K562 (cell line): ENCODE results near the gene PIM3. TPM values are rescaled to one million over a fixed set of nuclear protein-coding genes. Genes with fewer than 3 reads are reported as not detected.

Experiments
- ARID1B ChIP-seq: fragments of 450-650 bp; IDR thresholded peaks from 2 replicates; pipeline ENCODE4 v1.6.1; 2016; ENCODE audit warnings: antibody characterized with exemption, mild to moderate bottlenecking, inconsistent platforms
- ARNT ChIP-seq, 2 experiments: fragments of 450-650 bp; IDR thresholded peaks; 2 replicates each; pipeline ENCODE4 v1.6.1; 2016; ENCODE audit warnings: mild to moderate bottlenecking in 1 of 2
- EP300 ChIP-seq: IDR thresholded peaks from 2 replicates; pipeline ENCODE4 v1.6.1; 2012; ENCODE audit warnings: low read length, improper control_type of control experiment
- ETV1 ChIP-seq: fragments of 450-650 bp; conservative IDR thresholded peaks from 2 replicates; pipeline ENCODE4 v1.6.1; 2016; ENCODE audit warnings: missing genetic modification characterization, control low read depth, low read depth, missing compliant biosample characterization
- FOXK2 ChIP-seq, 2 experiments: fragments of 450-650 bp; IDR thresholded peaks in 1 of 2; conservative IDR thresholded peaks in 1 of 2; 2 replicates each; pipeline ENCODE4 v1.6.1; 2016; ENCODE audit warnings: low read depth in 2 of 2, mild to moderate bottlenecking in 1 of 2
- HNRNPL ChIP-seq: fragments of 200-400 bp; formaldehyde crosslinking; IDR thresholded peaks from 2 replicates; pipeline ENCODE4 v1.6.1; 2017; ENCODE audit warnings: low read depth, mild to moderate bottlenecking, low read length
- POLR2A ChIP-seq: fragments of 450-650 bp; conservative IDR thresholded peaks from 2 replicates; pipeline ENCODE4 v1.6.1; 2016
- PPARD ChIP-seq: fragments of 250-450 bp; sonication (Bioruptor Pico); IDR thresholded peaks from 2 replicates; pipeline ENCODE4 v1.8.0; 2022; ENCODE audit warnings: inconsistent platforms, mild to moderate bottlenecking, moderate library complexity
- VEZF1 ChIP-seq: fragments of 200-800 bp; sonication (Bioruptor generic); IDR thresholded peaks from 2 replicates; pipeline ENCODE4 v1.6.1; 2017; ENCODE audit warnings: missing genetic modification characterization, missing compliant biosample characterization
- XRCC4 ChIP-seq: IDR thresholded peaks from one replicate; pipeline ENCODE4 v1.6.1; 2011; ENCODE audit not compliant: insufficient read depth, insufficient read length; ENCODE audit errors: extremely low read depth
- ZBTB49 ChIP-seq: sonication (generic); formaldehyde crosslinking; IDR thresholded peaks from 2 replicates; pipeline ENCODE4 v1.8.0; 2022; ENCODE audit warnings: missing genetic modification reagents, mild to moderate bottlenecking, borderline replicate concordance
- ZNF197 ChIP-seq: fragments of 200-800 bp; sonication (Bioruptor generic); IDR thresholded peaks from 2 replicates; pipeline ENCODE4 v1.6.1; 2016; ENCODE audit warnings: low read depth, missing genetic modification characterization, missing compliant biosample characterization
- ZNF764 ChIP-seq: fragments of 250-450 bp; sonication (Bioruptor Pico); IDR thresholded peaks from 2 replicates; pipeline ENCODE4 v1.4.0; 2020; ENCODE audit warnings: low read depth, mild to moderate bottlenecking, moderate library complexity
- polyA plus RNA-seq, 8 experiments: library from polyadenylated mRNA; depleted of rRNA in 4 of 8; stranded (reverse) in 5 of 8; unstranded in 3 of 8; fragments of >200 nt; fragmentation: Nextera tagmentation in 2 of 8; fragmentation: Illumina TruSeq in 1 of 8; extraction: Ambion mirVana in 2 of 8; extraction: Trizol in 1 of 8; gene quantifications; 2 replicates each; pipeline versions ENCODE4 v1.2.1 to v1.2.3, GENCODE V29; 2011 to 2014; ENCODE audit warnings: inconsistent platforms in 1 of 8, missing spikeins in 1 of 8
- total RNA-seq, 7 experiments: library from RNA; depleted of rRNA in 6 of 7; stranded (reverse); fragments of >200 nt in 6 of 7; fragmentation: Illumina TruSeq in 2 of 7; extraction: Trizol in 2 of 7; gene quantifications; 2 replicates each; pipeline versions ENCODE4 v1.2.1 to v1.2.3, GENCODE V29; 2011 to 2021; ENCODE audit warnings: low replicate concordance in 1 of 7
- TF ChIP-seq, protein P1 (sequence below): sonication (generic); formaldehyde crosslinking; IDR thresholded peaks from 2 replicates; pipeline ENCODE4 v1.9.0; 2022; ENCODE audit warnings: mild to moderate bottlenecking, missing genetic modification reagents
- TF ChIP-seq, protein P2 (sequence below): fragments of 450-650 bp; IDR thresholded peaks from 2 replicates; pipeline ENCODE4 v1.6.1; 2016; ENCODE audit warnings: low read depth, mild to moderate bottlenecking, moderate library complexity
- TF ChIP-seq, protein P3 (sequence below): sonication (generic); formaldehyde crosslinking; IDR thresholded peaks from 2 replicates; pipeline ENCODE4 v1.8.0; 2022; ENCODE audit warnings: mild to moderate bottlenecking, missing genetic modification reagents

Gene PIM3
- total and polyA plus RNA-seq, 9 of the 15 experiments (the other 6 are each of a cell fraction or from before 2014, with no cell fraction given), result 0.24 to 40.5 (median 5.3) TPM

GRCh38 chr22:49970528-49971231 lies 10.1 kb downstream of the PIM3 start (continued):
- peak; percentile 88 for TF ChIP-seq VEZF1 (CRISPR knock-in tag)
- TF ChIP-seq EP300, result peak; percentile 79
- TF ChIP-seq POLR2A, result peak; percentile 74
- peak; percentile 82 for TF ChIP-seq ARID1B
- 0 out of 4 replicates have a peak, but pooled peaks of 1 of the 2 experiments have one; percentile 34 for TF ChIP-seq ARNT (IDR thresholded peaks at IDR 0.05)
- TF ChIP-seq PPARD, result no peak
- TF ChIP-seq ETV1 (tag), result peak; percentile 48; the same call in 1 of the 2 replicates
- TF ChIP-seq, protein P1, sequence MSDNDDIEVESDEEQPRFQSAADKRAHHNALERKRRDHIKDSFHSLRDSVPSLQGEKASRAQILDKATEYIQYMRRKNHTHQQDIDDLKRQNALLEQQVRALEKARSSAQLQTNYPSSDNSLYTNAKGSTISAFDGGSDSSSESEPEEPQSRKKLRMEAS (CRISPR knock-in tag), result peak; percentile 95
- no peak for TF ChIP-seq ZNF764 (CRISPR knock-in tag)
- TF ChIP-seq ZNF197 (CRISPR knock-in tag), result no peak
- TF ChIP-seq ZBTB49 (CRISPR knock-in tag), result no peak
- TF ChIP-seq, protein P2, sequence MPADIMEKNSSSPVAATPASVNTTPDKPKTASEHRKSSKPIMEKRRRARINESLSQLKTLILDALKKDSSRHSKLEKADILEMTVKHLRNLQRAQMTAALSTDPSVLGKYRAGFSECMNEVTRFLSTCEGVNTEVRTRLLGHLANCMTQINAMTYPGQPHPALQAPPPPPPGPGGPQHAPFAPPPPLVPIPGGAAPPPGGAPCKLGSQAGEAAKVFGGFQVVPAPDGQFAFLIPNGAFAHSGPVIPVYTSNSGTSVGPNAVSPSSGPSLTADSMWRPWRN, result 0 out of 2 replicates have a peak, but pooled peaks have one; percentile 55
- TF ChIP-seq FOXK2 (conservative IDR thresholded peaks at IDR 0.05 in 1 of 2, IDR thresholded peaks at IDR 0.05 in 1 of 2; ENCODE audit: low read depth in 2 of 2), result peak; percentile 74 to 75; a peak in 3 of 4 replicates
- TF ChIP-seq, protein P3, sequence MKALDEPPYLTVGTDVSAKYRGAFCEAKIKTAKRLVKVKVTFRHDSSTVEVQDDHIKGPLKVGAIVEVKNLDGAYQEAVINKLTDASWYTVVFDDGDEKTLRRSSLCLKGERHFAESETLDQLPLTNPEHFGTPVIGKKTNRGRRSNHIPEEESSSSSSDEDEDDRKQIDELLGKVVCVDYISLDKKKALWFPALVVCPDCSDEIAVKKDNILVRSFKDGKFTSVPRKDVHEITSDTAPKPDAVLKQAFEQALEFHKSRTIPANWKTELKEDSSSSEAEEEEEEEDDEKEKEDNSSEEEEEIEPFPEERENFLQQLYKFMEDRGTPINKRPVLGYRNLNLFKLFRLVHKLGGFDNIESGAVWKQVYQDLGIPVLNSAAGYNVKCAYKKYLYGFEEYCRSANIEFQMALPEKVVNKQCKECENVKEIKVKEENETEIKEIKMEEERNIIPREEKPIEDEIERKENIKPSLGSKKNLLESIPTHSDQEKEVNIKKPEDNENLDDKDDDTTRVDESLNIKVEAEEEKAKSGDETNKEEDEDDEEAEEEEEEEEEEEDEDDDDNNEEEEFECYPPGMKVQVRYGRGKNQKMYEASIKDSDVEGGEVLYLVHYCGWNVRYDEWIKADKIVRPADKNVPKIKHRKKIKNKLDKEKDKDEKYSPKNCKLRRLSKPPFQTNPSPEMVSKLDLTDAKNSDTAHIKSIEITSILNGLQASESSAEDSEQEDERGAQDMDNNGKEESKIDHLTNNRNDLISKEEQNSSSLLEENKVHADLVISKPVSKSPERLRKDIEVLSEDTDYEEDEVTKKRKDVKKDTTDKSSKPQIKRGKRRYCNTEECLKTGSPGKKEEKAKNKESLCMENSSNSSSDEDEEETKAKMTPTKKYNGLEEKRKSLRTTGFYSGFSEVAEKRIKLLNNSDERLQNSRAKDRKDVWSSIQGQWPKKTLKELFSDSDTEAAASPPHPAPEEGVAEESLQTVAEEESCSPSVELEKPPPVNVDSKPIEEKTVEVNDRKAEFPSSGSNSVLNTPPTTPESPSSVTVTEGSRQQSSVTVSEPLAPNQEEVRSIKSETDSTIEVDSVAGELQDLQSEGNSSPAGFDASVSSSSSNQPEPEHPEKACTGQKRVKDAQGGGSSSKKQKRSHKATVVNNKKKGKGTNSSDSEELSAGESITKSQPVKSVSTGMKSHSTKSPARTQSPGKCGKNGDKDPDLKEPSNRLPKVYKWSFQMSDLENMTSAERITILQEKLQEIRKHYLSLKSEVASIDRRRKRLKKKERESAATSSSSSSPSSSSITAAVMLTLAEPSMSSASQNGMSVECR, result no peak
- peak; percentile 38; the same call in 1 of the 2 replicates for TF ChIP-seq HNRNPL
- no peak for TF ChIP-seq XRCC4
